NCI-H1436 treated with DMSO at 0.1 percent for 48 hours (cell line): ENCODE measurements around the gene DDR2.

Source experiments
- DNase-seq: peaks from one replicate; lab custom pipeline; 2025; lab: John Stamatoyannopoulos, UW

Gene DDR2

GRCh38 chr1:162629651-162630050 is 2.6 kb upstream of the DDR2 start:
- no peak for DNase-seq

GRCh38 chr1:162631546-162632191 is 595 bp upstream of the DDR2 start:
- DNase-seq: no peak

- no peak for DNase-seq
Observed at GRCh38 chr1:162632698-162633080, 425 bp downstream of the DDR2 start.

GRCh38 chr1:162633081-162633762 is 958 bp downstream of the DDR2 start:
- no peak for DNase-seq

- DNase-seq: no peak
Observed at GRCh38 chr1:162635418-162635817, 3.2 kb downstream of the DDR2 start.

GRCh38 chr1:162639718-162640117 is 7.5 kb downstream of the DDR2 start:
- DNase-seq: no peak

GRCh38 chr1:162641114-162641513 is 8.8 kb downstream of the DDR2 start:
- no peak for DNase-seq

GRCh38 chr1:162644986-162645314 is 12.7 kb downstream of the DDR2 start:
- DNase-seq: no peak

GRCh38 chr1:162645666-162646065 is 13.4 kb downstream of the DDR2 start:
- no peak for DNase-seq

GRCh38 chr1:162649583-162649982 is 17.3 kb downstream of the DDR2 start:
- no peak for DNase-seq

GRCh38 chr1:162654915-162655620 is 22.8 kb downstream of the DDR2 start:
- no peak for DNase-seq

- no peak for DNase-seq
Observed at GRCh38 chr1:162656266-162656665, 24.0 kb downstream of the DDR2 start.

GRCh38 chr1:162660574-162660973 is 28.3 kb downstream of the DDR2 start:
- no peak for DNase-seq

GRCh38 chr1:162661336-162661735 is 29.1 kb downstream of the DDR2 start:
- DNase-seq: no peak

GRCh38 chr1:162662013-162662412 is 29.7 kb downstream of the DDR2 start:
- no peak for DNase-seq

GRCh38 chr1:162663086-162663485 is 30.8 kb downstream of the DDR2 start:
- DNase-seq: no peak

GRCh38 chr1:162663589-162664106 is 31.4 kb downstream of the DDR2 start:
- no peak for DNase-seq

GRCh38 chr1:162666006-162666645 is 33.9 kb downstream of the DDR2 start:
- DNase-seq: no peak

- DNase-seq: no peak
Observed at GRCh38 chr1:162667381-162668080, 35.3 kb downstream of the DDR2 start.

- DNase-seq: no peak
Observed at GRCh38 chr1:162670928-162671663, 38.8 kb downstream of the DDR2 start.

- no peak for DNase-seq
Observed at GRCh38 chr1:162671664-162672410, 39.6 kb downstream of the DDR2 start.
